Measurements from ENCODE around the gene LNX1.

Gene LNX1

GRCh38 chr4:53545942-53546581 lies 45.2 kb downstream of the LNX1 start:
- H3K27me3 Mint-ChIP-seq: peaks cover 12% of the 10 kb centered on the region

GRCh38 chr4:53545273-53545672 lies 46.0 kb downstream of the LNX1 start:
- no peak overlapping the region for H3K27ac Mint-ChIP-seq
- no peak overlapping the region for H3K4me3 Mint-ChIP-seq
- no peak for DNase-seq
- CTCF ChIA-PET: no interaction called here
- no peaks in the 10 kb centered on the region for H3K36me3 Mint-ChIP-seq
- no peaks in the 10 kb centered on the region for H3K9me3 Mint-ChIP-seq
- no peaks in the 10 kb centered on the region for H3K4me1 Mint-ChIP-seq
- peaks cover 11% of the 10 kb centered on the region for H3K27me3 Mint-ChIP-seq

More at GRCh38 chr4:53545942-53546581, 45.2 kb downstream of the LNX1 start:
- H3K4me3 Mint-ChIP-seq: no peak overlapping the region
- CTCF ChIA-PET: no interaction called here
- DNase-seq: no peak
- no peak overlapping the region for H3K27ac Mint-ChIP-seq
- H3K4me1 Mint-ChIP-seq: no peaks in the 10 kb centered on the region
- H3K36me3 Mint-ChIP-seq: no peaks in the 10 kb centered on the region
- H3K9me3 Mint-ChIP-seq: no peaks in the 10 kb centered on the region

- DNase-seq: no peak
- Mint-ChIP-seq H3K4me1 (no peaks in the 10 kb centered on the region), H3K27ac (no peak overlapping the region), H3K9me3 (no peaks in the 10 kb centered on the region), H3K36me3 (no peaks in the 10 kb centered on the region), H3K4me3 (no peak overlapping the region), H3K27me3 (peaks cover 7% of the 10 kb centered on the region)
- CTCF ChIA-PET: no interaction called here
Measured at GRCh38 chr4:53543561-53543960, 47.7 kb downstream of the LNX1 start.

GRCh38 chr4:53541577-53542206 lies 49.6 kb downstream of the LNX1 start:
- H3K9me3 Mint-ChIP-seq: no peaks in the 10 kb centered on the region
- no peak overlapping the region for H3K27ac Mint-ChIP-seq
- H3K4me1 Mint-ChIP-seq: no peaks in the 10 kb centered on the region
- DNase-seq: no peak
- peaks cover 8% of the 10 kb centered on the region for H3K27me3 Mint-ChIP-seq
- no peak overlapping the region for H3K4me3 Mint-ChIP-seq
- no peaks in the 10 kb centered on the region for H3K36me3 Mint-ChIP-seq
- CTCF ChIA-PET: no interaction called here

- H3K27ac Mint-ChIP-seq: no peak overlapping the region
- H3K4me1 Mint-ChIP-seq: no peaks in the 10 kb centered on the region
- H3K27me3 Mint-ChIP-seq: peaks cover 8% of the 10 kb centered on the region
- no peaks in the 10 kb centered on the region for H3K36me3 Mint-ChIP-seq
- no peak for DNase-seq
- CTCF ChIA-PET: no interaction called here
- H3K9me3 Mint-ChIP-seq: no peaks in the 10 kb centered on the region
- H3K4me3 Mint-ChIP-seq: no peak overlapping the region
Measured at GRCh38 chr4:53538756-53539155, 52.5 kb downstream of the LNX1 start.

GRCh38 chr4:53537606-53538005 lies 53.7 kb downstream of the LNX1 start:
- H3K27ac Mint-ChIP-seq: no peak overlapping the region
- DNase-seq: no peak
- H3K4me3 Mint-ChIP-seq: no peak overlapping the region
- CTCF ChIA-PET: no interaction called here
- H3K27me3 Mint-ChIP-seq: peaks cover 8% of the 10 kb centered on the region
- H3K36me3 Mint-ChIP-seq: no peaks in the 10 kb centered on the region
- H3K9me3 Mint-ChIP-seq: no peaks in the 10 kb centered on the region
- no peaks in the 10 kb centered on the region for H3K4me1 Mint-ChIP-seq

GRCh38 chr4:53536328-53536727 lies 55.0 kb downstream of the LNX1 start:
- H3K9me3 Mint-ChIP-seq: no peaks in the 10 kb centered on the region
- CTCF ChIA-PET: no interaction called here

GRCh38 chr4:53535567-53535966 lies 55.7 kb downstream of the LNX1 start:
- CTCF ChIA-PET: no interaction called here
- no peaks in the 10 kb centered on the region for H3K36me3 Mint-ChIP-seq
- no peaks in the 10 kb centered on the region for H3K9me3 Mint-ChIP-seq
- no peak for DNase-seq
- peaks cover 8% of the 10 kb centered on the region for H3K27me3 Mint-ChIP-seq
- no peak overlapping the region for H3K4me3 Mint-ChIP-seq
- no peak overlapping the region for H3K27ac Mint-ChIP-seq
- no peaks in the 10 kb centered on the region for H3K4me1 Mint-ChIP-seq

More at GRCh38 chr4:53536328-53536727, 55.0 kb downstream of the LNX1 start:
- H3K27ac Mint-ChIP-seq: no peak overlapping the region
- H3K4me1 Mint-ChIP-seq: no peaks in the 10 kb centered on the region
- H3K27me3 Mint-ChIP-seq: peaks cover 8% of the 10 kb centered on the region
- H3K4me3 Mint-ChIP-seq: no peak overlapping the region
- DNase-seq: no peak
- no peaks in the 10 kb centered on the region for H3K36me3 Mint-ChIP-seq

- H3K27ac Mint-ChIP-seq: no peak overlapping the region
- no peaks in the 10 kb centered on the region for H3K4me1 Mint-ChIP-seq
- DNase-seq: no peak
Measured at GRCh38 chr4:53534684-53535083, 56.6 kb downstream of the LNX1 start.

GRCh38 chr4:53532521-53532920 lies 58.8 kb downstream of the LNX1 start:
- H3K4me1 Mint-ChIP-seq: no peaks in the 10 kb centered on the region

More at GRCh38 chr4:53534684-53535083, 56.6 kb downstream of the LNX1 start:
- Mint-ChIP-seq H3K36me3 (no peaks in the 10 kb centered on the region), H3K4me3 (no peak overlapping the region), H3K27me3 (peaks cover 8% of the 10 kb centered on the region), H3K9me3 (no peaks in the 10 kb centered on the region)
- CTCF ChIA-PET: no interaction called here

GRCh38 chr4:53531585-53532224 lies 59.6 kb downstream of the LNX1 start:
- Mint-ChIP-seq H3K4me1 (no peaks in the 10 kb centered on the region), H3K36me3 (no peaks in the 10 kb centered on the region), H3K27ac (no peak overlapping the region), H3K9me3 (no peaks in the 10 kb centered on the region), H3K4me3 (no peak overlapping the region), H3K27me3 (no peaks in the 10 kb centered on the region)
- no peak for DNase-seq
- CTCF ChIA-PET: no interaction called here

More at GRCh38 chr4:53532521-53532920, 58.8 kb downstream of the LNX1 start:
- DNase-seq: no peak
- no peak overlapping the region for H3K27ac Mint-ChIP-seq
- CTCF ChIA-PET: no interaction called here
- H3K36me3 Mint-ChIP-seq: no peaks in the 10 kb centered on the region
- peaks cover 2% of the 10 kb centered on the region for H3K27me3 Mint-ChIP-seq
- no peaks in the 10 kb centered on the region for H3K9me3 Mint-ChIP-seq
- no peak overlapping the region for H3K4me3 Mint-ChIP-seq

- no peak for DNase-seq
- H3K9me3 Mint-ChIP-seq: no peaks in the 10 kb centered on the region
- H3K27me3 Mint-ChIP-seq: peaks cover 3% of the 10 kb centered on the region
- CTCF ChIA-PET: no interaction called here
- H3K4me3 Mint-ChIP-seq: no peak overlapping the region
- H3K36me3 Mint-ChIP-seq: no peaks in the 10 kb centered on the region
- no peak overlapping the region for H3K27ac Mint-ChIP-seq
- H3K4me1 Mint-ChIP-seq: no peaks in the 10 kb centered on the region
Measured at GRCh38 chr4:53529025-53529424, 62.3 kb downstream of the LNX1 start.

GRCh38 chr4:53527930-53528329 lies 63.4 kb downstream of the LNX1 start:
- H3K27ac Mint-ChIP-seq: no peak overlapping the region
- H3K36me3 Mint-ChIP-seq: no peaks in the 10 kb centered on the region
- H3K4me3 Mint-ChIP-seq: no peak overlapping the region
- peaks cover 3% of the 10 kb centered on the region for H3K27me3 Mint-ChIP-seq
- CTCF ChIA-PET: no interaction called here
- no peaks in the 10 kb centered on the region for H3K9me3 Mint-ChIP-seq
- no peak for DNase-seq
- no peaks in the 10 kb centered on the region for H3K4me1 Mint-ChIP-seq

GRCh38 chr4:53527326-53527725 lies 64.0 kb downstream of the LNX1 start:
- H3K9me3 Mint-ChIP-seq: no peaks in the 10 kb centered on the region
- H3K4me3 Mint-ChIP-seq: no peak overlapping the region

GRCh38 chr4:53522334-53522733 lies 69.0 kb downstream of the LNX1 start:
- H3K36me3 Mint-ChIP-seq: no peaks in the 10 kb centered on the region
- CTCF ChIA-PET: no interaction called here
- H3K4me3 Mint-ChIP-seq: no peak overlapping the region
- no peak overlapping the region for H3K27ac Mint-ChIP-seq
- no peaks in the 10 kb centered on the region for H3K4me1 Mint-ChIP-seq
- DNase-seq: no peak
- no peaks in the 10 kb centered on the region for H3K9me3 Mint-ChIP-seq
- peaks cover 7% of the 10 kb centered on the region for H3K27me3 Mint-ChIP-seq

More at GRCh38 chr4:53527326-53527725, 64.0 kb downstream of the LNX1 start:
- no peaks in the 10 kb centered on the region for H3K36me3 Mint-ChIP-seq
- no peak overlapping the region for H3K27ac Mint-ChIP-seq
- CTCF ChIA-PET: no interaction called here
- H3K27me3 Mint-ChIP-seq: peaks cover 3% of the 10 kb centered on the region
- H3K4me1 Mint-ChIP-seq: no peaks in the 10 kb centered on the region
- DNase-seq: no peak

All from activated naive CD4-positive, alpha-beta T cell treated with anti-CD3 and anti-CD28 coated beads, Interleukin-2, amount 10 ng/mL, durations not matched to agents 7 days and 5 days (primary cell).